Astrocyte of the hippocampus (primary cell): ENCODE data around the gene TRIM17.

ENCODE experiments used
- DNase-seq: peaks from one replicate; pipeline ENCODE4 v3.0.0; 2011; ENCODE audit warnings: low read depth, low spot score

Gene TRIM17

DNA sequence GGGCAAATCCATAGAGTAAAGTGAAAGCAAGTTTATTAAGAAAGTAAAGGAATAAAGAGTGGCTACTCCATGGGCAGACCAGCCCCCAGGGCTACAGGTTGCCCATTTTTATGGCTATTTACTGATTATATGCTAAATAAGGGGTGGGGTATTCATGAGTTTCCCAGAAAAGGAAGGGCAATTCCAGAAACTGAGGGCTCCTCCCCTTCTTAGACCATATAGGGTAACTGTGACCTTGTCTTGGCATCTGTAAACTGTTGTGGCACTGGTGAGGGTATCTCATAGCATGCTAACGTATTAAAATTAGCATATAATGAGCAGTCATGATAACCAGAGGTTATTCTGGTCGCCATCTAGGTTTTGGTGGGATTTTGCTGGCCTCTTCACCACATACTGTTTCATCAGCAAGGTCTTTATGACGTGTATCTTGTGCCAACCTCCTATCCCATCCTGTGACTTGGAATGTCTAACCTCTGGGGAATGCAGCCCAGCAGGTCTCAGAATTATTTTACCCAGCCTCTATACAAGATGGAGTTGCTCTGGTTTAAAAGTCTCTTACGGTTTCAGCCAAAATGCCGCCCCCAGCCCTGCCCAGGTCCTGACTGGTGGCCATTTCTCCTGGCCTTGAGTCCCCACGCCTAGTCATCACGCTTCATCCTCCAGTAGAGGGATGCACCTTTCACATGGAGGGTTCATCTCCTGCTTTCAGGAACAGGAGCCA lies 982 bp upstream of the TRIM17 start:
- DNase-seq, result peak; percentile 18

- no peak for DNase-seq
These were observed 400 bp upstream of the TRIM17 start for GRCh38 chr1:228417061-228417460.

GRCh38 chr1:228415853-228416216 lies 826 bp downstream of the TRIM17 start:
- no peak for DNase-seq

DNA sequence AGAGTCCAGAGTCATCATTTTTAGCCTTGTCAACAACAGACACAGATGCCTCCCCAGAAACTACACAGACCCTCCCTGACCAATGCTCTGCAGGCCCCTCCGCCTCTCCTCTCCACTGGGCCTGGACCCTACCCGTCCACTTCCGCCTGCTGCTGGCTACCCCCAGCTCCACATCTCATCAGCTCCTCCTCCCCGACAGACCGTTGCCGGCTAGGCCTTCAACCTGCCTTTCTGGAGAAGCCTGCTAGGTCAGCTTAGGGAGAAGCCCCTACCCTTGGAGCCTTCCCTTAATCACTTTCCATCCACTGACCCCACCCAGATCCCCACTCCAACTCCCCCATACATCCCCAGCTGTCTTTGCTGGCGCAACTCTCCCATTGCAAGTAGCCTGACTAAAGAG lies 1.4 kb downstream of the TRIM17 start:
- no peak for DNase-seq

GRCh38 chr1:228414511-228415211 lies 2.0 kb downstream of the TRIM17 start:
- no peak for DNase-seq

DNA sequence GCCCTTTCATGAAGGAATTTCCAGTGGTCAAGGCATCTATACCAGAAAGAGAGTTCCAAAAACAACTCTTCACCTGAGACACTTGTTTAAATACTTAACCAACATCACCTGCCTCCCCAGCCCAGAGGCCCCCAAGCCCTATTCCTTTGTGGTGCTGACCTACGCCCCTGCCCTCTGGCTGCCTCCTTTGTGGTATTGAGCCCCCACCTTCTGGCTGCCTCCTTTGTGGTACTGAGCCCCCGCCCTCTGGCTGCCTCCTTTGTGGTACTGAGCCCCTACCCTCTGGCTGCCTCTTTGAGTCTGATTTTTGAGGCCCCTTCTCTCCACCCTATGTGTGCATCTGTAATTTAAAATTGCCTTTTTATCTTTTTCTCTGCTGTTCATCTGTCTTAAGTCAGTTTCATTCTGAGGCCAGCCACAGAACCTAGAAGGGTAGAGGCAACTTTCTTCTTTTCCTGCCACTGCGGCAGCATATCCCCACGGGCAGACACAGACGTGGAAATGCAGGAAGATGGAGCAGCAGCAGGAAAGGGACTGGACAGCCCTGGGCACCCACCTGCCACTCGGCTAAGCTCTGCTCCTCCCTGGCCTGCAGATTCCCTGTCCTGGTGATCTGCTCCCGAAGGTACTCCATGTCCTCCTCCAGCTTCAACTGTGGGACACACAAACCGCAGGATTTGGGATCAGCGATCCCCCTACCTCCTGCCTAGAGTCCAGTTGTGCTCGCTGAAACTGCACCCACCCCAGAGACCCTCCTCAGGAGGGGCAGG lies 3.2 kb downstream of the TRIM17 start:
- DNase-seq, result no peak

- no peak for DNase-seq
These were observed 4.9 kb downstream of the TRIM17 start for GRCh38 chr1:228411548-228412430.

DNA sequence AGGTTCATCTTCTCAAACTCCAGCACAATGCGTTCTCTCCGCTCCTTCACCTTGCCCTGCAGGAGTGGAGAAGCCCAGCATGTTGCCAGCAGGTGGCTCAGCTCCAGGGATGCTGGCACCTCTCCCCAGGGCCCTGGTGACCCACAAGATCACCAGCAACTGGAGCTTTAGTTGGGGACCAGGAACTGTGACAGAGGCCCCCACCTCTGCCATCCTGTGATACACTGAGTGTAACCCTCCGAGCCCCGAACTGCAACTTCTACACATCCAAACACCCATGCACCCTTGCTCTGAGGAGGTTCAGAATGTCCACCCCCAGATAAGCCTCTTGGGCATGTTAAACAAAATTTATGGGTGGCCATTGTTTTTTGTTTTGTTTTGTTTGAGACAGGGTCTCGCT lies 5.5 kb downstream of the TRIM17 start:
- no peak for DNase-seq

DNA sequence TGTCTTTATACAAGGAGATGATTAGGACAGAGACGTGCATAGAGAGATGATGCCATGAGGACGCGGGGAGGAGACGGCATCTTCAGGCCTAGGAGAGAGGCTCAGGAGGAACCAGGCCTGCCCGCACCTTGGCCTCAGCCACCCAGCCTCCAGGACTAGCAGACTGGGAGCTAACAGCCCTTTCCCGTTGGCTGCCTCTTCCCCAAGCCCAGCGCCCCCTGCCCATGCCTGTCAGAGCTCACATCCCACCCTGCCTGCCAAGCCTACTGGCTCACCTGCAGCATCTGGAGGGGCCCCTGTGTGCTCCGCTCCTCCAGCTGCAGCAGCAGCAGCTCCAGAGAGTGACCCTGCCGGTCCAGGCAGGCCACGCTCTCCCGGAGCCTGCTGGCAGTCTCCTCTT lies 6.0 kb downstream of the TRIM17 start:
- DNase-seq, result no peak

DNA sequence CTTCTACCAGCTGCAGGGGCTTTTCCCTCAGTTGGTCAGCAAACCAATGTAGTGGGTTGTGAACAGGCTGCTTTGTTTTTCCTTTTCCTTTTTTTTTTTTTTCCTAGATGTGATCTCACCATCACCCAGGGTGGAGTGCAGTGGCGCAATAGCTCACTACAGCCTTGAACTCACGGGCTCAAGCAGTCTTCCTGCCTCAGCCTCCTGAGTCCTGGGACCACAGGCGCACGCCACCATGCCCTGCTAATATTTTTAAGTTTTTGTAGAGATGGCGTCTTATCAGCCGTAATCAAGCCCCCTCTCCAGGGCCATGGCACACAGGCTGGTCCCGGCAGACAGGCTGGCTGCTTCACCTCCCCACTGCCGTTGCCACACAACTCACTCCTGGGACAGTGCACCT lies 6.6 kb downstream of the TRIM17 start:
- DNase-seq, result no peak

DNA sequence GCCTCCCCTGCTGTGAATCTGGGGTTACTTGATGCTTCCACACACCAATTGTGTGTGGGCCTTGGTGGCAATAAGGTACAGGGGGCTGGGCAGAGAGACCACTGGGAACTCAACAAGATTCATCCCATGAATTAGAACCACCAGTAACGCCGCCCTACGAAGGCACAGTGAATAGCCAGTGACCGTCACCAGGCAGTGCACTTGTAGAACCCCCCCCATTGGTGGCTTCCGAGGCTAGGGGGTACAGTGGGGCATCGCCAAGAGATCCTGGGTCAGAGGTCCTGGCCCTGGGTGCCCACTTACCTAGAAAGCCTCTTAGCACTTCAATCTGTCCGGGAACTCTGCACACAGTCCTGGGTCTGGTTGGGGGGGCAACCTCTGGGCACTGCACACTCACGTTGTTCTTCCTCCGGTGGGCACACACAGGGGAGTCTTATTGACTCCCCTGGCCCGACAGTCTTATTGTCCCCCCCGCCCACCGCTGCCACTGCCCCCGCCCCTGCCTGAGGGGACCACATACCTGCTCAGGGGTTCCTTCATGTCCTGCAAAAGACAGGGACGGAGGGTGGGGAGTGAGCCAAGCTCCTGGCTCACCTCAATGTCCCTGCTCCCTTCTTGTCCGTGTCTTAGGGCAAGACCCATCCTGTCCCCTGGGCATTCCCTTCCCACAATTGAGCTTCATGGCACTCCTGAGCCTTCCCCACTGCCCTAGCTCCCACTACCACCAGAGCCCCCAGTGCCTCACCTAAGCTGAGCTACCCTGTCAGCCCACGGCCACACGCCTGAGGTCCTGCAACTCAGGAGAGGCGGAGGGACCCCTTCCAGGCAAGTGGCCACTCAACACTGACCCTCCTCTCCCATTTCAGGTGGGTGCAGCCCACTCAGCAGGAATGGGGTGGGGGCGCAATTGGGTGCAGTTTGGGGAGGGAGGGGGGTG lies 7.5 kb downstream of the TRIM17 start:
- DNase-seq, result no peak

DNA sequence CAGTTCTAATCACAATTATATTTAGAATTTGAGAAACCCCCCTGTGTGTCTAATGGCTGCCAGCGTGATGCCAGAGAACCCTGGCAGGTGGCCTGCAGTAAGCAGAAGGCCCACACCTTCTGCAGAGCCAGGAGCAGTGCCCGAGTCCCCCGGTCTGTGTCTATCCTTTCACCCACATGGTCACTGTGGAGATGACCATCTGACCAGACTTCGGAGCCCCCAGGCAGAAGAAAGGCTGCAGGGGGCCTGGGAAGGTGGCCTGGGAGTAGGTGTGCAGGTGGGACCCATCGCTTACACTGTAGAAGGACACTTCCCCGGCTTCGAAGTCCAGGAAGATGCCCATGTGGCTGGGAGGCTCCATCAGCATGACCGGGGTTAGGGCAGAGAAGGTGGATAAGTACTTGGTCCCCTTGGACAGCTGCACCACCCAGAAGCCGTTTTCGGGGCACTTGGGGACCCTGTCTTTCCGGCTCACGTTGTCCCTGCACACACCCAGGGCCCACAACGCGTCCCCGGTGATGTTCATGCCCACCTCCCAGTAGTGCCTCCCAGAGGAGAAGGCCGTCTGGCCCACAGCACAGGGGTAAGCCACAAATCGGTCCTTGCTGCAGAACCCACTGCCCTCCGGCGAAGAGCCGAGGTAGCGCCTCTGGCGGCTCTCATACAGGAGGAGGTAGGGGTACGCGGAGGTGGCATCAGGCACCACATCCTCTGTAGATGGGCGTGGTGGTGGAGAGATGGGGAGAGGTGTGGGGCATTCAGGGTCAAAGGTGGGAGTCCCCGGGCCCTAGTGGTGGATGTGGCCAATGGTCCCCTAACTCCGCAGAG lies 8.4 kb downstream of the TRIM17 start:
- no peak for DNase-seq

- DNase-seq, result peak; percentile 77
These were observed 9.3 kb downstream of the TRIM17 start for GRCh38 chr1:228407106-228408040.

DNA sequence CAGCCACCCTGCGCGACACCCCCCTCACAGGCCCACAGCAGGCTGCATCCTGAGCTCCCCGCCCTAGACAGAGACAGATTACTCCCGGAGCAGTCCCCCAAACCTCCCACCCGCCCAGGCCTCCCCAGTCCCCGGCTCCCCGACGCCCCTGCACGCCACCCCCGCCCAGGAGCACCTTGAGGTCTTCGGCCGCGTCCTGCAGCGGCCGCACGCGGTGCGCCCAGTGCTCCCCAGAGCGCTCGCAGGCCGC lies 10.8 kb downstream of the TRIM17 start:
- DNase-seq, result no peak

GRCh38 chr1:228405200-228405978 lies 11.3 kb downstream of the TRIM17 start:
- DNase-seq, result peak; percentile 18

- DNase-seq, result no peak
These were observed 12.4 kb downstream of the TRIM17 start for GRCh38 chr1:228404107-228404720.

DNA sequence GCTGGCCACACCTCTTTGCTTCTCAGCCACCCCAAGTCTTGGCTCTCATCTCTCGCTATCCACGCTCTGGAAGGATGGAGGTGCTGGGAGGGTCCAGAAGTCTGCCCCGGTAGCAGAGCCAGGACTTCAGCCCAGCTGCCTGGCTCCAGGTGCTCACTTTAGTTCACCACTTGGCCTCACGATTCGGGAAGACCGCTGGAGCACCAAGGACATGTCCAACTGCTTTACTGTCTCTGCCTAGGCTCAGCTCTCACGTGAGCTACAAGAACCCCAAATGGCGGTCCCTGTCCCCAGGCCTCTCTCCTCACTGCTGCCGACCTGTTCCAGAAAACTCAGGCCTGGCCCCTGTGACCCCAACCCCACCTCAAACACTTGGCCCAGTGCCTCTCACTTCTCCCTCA lies 13.4 kb downstream of the TRIM17 start:
- DNase-seq, result no peak

- no peak for DNase-seq
These were observed 14.0 kb downstream of the TRIM17 start for GRCh38 chr1:228402641-228403025.
